ENCODE results near the gene AP1G2. TPM values are rescaled to one million over a fixed set of nuclear protein-coding genes. Genes with fewer than 3 reads are reported as not detected.

AP1G2 gene
- total RNA-seq, 1 experiment from 2014 or later: 155 TPM

DNA sequence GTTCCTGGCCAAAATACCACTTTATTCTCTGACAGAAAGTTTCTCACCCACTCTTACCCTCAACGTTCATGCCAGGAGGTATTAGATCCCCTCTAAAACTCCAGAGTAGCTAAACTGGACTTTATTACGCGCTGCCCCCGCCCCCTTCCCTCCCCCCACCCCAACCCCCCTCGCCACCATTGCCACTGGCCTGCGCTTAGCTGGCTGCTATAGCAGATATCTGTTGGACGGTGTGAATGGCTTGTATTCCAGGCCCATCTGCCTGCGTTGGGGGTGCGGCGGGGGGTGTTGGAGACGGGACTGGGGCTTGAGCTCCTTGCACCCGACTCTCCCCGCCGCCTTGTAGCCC lies 12.1 kb downstream of the AP1G2 start:
- peak overlapping the region; percentile 78 for H2AFZ ChIP-seq (ENCODE audit: low read depth, low read length, poor library complexity, severe bottlenecking)
- intact Hi-C loops (cut with micrococcal nuclease): loop anchor here (5.0 kb wide), 1 partner anchor 288 kb away; no protein-coding TSS in a partner anchor
- H3K9ac ChIP-seq (ENCODE audit: low read length): peak overlapping the region; percentile 82
- H3K27ac ChIP-seq (ENCODE audit: low read depth, low read length): peak overlapping the region; percentile 91
- no TSS peak for BruUV-seq (replicated peaks)
- H3K4me3 ChIP-seq (replicated peaks in 1 of 2; ENCODE audit: low read depth in 1 of 2, low read length in 2 of 2): peak overlapping the region; percentile 81 to 92
- ChIA-PET POLR2A (interaction anchor here (0.6 to 1.1 kb wide), 3 partner anchors 11 to 81 kb away, joined by 3 read pairs; no protein-coding TSS in a partner anchor), CTCF (interaction anchor here (0.7 kb wide), 2 partner anchors 77 to 80 kb away, joined by 3 read pairs; no protein-coding TSS in a partner anchor), RAD21 (ENCODE audit: low non-redundant PET in 1 of 2, low total read pairs in 2 of 2, uncharacterized antibody in 2 of 2, unreplicated experiment in 2 of 2) (no interaction called here)
- H4K20me1 ChIP-seq (ENCODE audit: insufficient read depth): no peaks in the 10 kb centered on the region
- no peaks in the 10 kb centered on the region for H3K9me2 ChIP-seq (ENCODE audit: insufficient read depth)
- no peaks in the 10 kb centered on the region for H3K9me3 ChIP-seq (ENCODE audit: control insufficient read depth in 1 of 2, insufficient read depth in 1 of 2, low read depth in 1 of 2, low read length in 2 of 2)
- H3K79me2 ChIP-seq (ENCODE audit: insufficient read depth, low read length): peaks cover 6% of the 10 kb centered on the region; the same call in 1 of the 2 replicates
- peaks cover 5 to 33% of the 10 kb centered on the region in 2 experiments; a peak in 3 of 4 replicates for H3K4me1 ChIP-seq (ENCODE audit: control insufficient read depth in 1 of 2, insufficient read depth in 2 of 2, low read length in 2 of 2)
- ATAC-seq: peak; percentile 33
- TF ChIP-seq SP1 (IDR thresholded peaks at IDR 0.05; ENCODE audit: low read depth) (no peak), EGR1 (IDR thresholded peaks at IDR 0.05; ENCODE audit: low read depth) (no peak), ZBTB33 (IDR thresholded peaks at IDR 0.05; ENCODE audit: extremely low read depth, insufficient replicate concordance, low read length) (no peak), EZH2 (IDR thresholded peaks at IDR 0.05) (no peak), RAD21 (IDR thresholded peaks at IDR 0.05; ENCODE audit: low read depth) (no peak), MAX (IDR thresholded peaks at IDR 0.05) (no peak), ZFX (IDR thresholded peaks at IDR 0.05) (no peak), ZNF274 (IDR thresholded peaks at IDR 0.05; ENCODE audit: low read depth, low read length) (no peak), CEBPB (IDR thresholded peaks at IDR 0.05; ENCODE audit: low read depth) (no peak), SRF (IDR thresholded peaks at IDR 0.05; ENCODE audit: low read depth) (no peak), EZH2phosphoT487 (IDR thresholded peaks at IDR 0.05; ENCODE audit: borderline replicate concordance) (no peak), POLR2AphosphoS5 (IDR thresholded peaks at IDR 0.05; ENCODE audit: low read depth, low read length) (no peak), TCF7L2 (IDR thresholded peaks at IDR 0.05; ENCODE audit: borderline replicate concordance, extremely low read depth, insufficient read depth, insufficient read length) (no peak), SIN3A (IDR thresholded peaks at IDR 0.05; ENCODE audit: low read depth) (no peak), JUND (IDR thresholded peaks at IDR 0.05) (no peak)
- TF ChIP-seq, protein P1, sequence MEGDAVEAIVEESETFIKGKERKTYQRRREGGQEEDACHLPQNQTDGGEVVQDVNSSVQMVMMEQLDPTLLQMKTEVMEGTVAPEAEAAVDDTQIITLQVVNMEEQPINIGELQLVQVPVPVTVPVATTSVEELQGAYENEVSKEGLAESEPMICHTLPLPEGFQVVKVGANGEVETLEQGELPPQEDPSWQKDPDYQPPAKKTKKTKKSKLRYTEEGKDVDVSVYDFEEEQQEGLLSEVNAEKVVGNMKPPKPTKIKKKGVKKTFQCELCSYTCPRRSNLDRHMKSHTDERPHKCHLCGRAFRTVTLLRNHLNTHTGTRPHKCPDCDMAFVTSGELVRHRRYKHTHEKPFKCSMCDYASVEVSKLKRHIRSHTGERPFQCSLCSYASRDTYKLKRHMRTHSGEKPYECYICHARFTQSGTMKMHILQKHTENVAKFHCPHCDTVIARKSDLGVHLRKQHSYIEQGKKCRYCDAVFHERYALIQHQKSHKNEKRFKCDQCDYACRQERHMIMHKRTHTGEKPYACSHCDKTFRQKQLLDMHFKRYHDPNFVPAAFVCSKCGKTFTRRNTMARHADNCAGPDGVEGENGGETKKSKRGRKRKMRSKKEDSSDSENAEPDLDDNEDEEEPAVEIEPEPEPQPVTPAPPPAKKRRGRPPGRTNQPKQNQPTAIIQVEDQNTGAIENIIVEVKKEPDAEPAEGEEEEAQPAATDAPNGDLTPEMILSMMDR (IDR thresholded peaks at IDR 0.05 in 2 of 3, conservative IDR thresholded peaks at IDR 0.05 in 1 of 3; ENCODE audit: borderline replicate concordance in 1 of 3, insufficient read depth in 1 of 3, low read depth in 2 of 3, low read length in 2 of 3): no peak
- TF ChIP-seq, protein P2, sequence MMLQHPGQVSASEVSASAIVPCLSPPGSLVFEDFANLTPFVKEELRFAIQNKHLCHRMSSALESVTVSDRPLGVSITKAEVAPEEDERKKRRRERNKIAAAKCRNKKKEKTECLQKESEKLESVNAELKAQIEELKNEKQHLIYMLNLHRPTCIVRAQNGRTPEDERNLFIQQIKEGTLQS (IDR thresholded peaks at IDR 0.05): no peak
- no peaks in the 10 kb centered on the region for H3K27me3 ChIP-seq (ENCODE audit: insufficient read depth, low read length)
- DNase-seq (ENCODE audit: low read depth, low spot score): no peak
- peaks cover 7 to 9% of the 10 kb centered on the region in 2 experiments; a peak in 2 of 4 replicates for H3K36me3 ChIP-seq (ENCODE audit: control insufficient read depth in 1 of 2, insufficient read depth in 2 of 2, low read length in 2 of 2)
- peak overlapping the region; percentile 95 for H3K4me2 ChIP-seq (ENCODE audit: low read length)
